Right cardiac atrium (tissue), 5 donors: ENCODE results near the gene MAGEB4. TPM values are rescaled to one million over a fixed set of nuclear protein-coding genes. Genes with fewer than 3 reads are reported as not detected.
"Not testable (repeated sequence)": the region's sequence is repeated elsewhere in the genome, so short reads cannot be mapped to it uniquely, and the experiment has no call there.

ENCODE experiments used
- ATAC-seq, 2 donors: fragments of 200-7000 bp; cut with Tn5 transposase; one replicate each; pipeline versions ENCODE4 v1.8.0 to v1.9.1; 2020; ENCODE audit warnings: moderate library complexity in 2 of 2, mild to moderate bottlenecking in 1 of 2
- DNase-seq, 3 donors: peaks; one replicate each; pipeline ENCODE4 v3.0.0-alpha.2; 2020
- H3K27ac ChIP-seq: one replicate; pipeline ENCODE4 v1.5.1; 2013; ENCODE audit warnings: mild to moderate bottlenecking, low read length, control low read depth, moderate library complexity
- H3K27me3 ChIP-seq: one replicate; pipeline ENCODE4 v1.6.1; 2013; ENCODE audit not compliant: control insufficient read depth, insufficient read depth
- H3K4me1 ChIP-seq: one replicate; pipeline ENCODE4 v1.6.1; 2013; ENCODE audit warnings: low read length; ENCODE audit not compliant: control insufficient read depth, insufficient read depth
- H3K4me3 ChIP-seq: one replicate; pipeline ENCODE4 v1.5.1; 2013; ENCODE audit warnings: low read length, control low read depth
- H3K9me3 ChIP-seq: one replicate; pipeline ENCODE4 v1.6.1; 2013; ENCODE audit warnings: low read length; ENCODE audit not compliant: control insufficient read depth
- WGBS: extraction: QIAGEN DNeasy Blood & Tissue Kit; methylation state at CpG from one replicate; pipeline ENCODE4 v1.1.7; 2013; 5-methylcytosine and 5-hydroxymethylcytosine counted together
- intact Hi-C, 4 donors: fragments of 100-400 bp; cut with DNase I; formaldehyde crosslinking; loops; one replicate each; pipeline versions ENCODE4 v1.11.0 to v1.14.0; 2022 to 2023
- long read RNA-seq, 4 donors: library from polyadenylated mRNA; unstranded; transcript quantifications; one replicate each; pipeline ENCODE4 v2.0.0, GENCODE V29; 2020 to 2021
- polyA plus RNA-seq: library from polyadenylated mRNA; stranded (reverse); fragments of 200-250 nt; gene quantifications from one replicate; pipeline ENCODE4 v1.2.3, GENCODE V29; 2013
- total RNA-seq, 4 donors: library from RNA; stranded (reverse); fragmentation: NEBNext Ultra II Directional; extraction: Animal tissue kit (Norgen Biotek cat#: 25700); gene quantifications; one replicate each; pipeline ENCODE4 v1.2.1, GENCODE V29; 2021
- donor health status: healthy with polysubstance abuse.
- donor health status: DM: no; HTN: yes; CAD: no.
- donor health status: DM: no; HTN: no; CAD: no.
- donor health status: DM: no; HTN: yes; CAD: no; lungs with severe emphysema.
- donor health status: DM: yes; HTN: yes; CAD: no.

MAGEB4 gene
- not detected for total RNA-seq
- polyA plus RNA-seq, result not detected
- long read RNA-seq, donor 1, result 0 reads
- long read RNA-seq, donor 2, result 0 reads
- long read RNA-seq, donor 3, result 0 reads
- long read RNA-seq, donor 4, result 0 reads

- no peak for ATAC-seq
- no peak within 1 kb of the TSS for H3K27ac ChIP-seq
- H3K27me3 ChIP-seq, result no peaks in the 10 kb centered on the region
- H3K4me1 ChIP-seq, result no peaks in the 10 kb centered on the region
- DNase-seq, result no peak
- H3K4me3 ChIP-seq, result no peak within 1 kb of the TSS
- intact Hi-C loops, result no loop called here
- 91% methylated on average over 10 of the region's 10 CpGs for WGBS
- no peaks in the 10 kb centered on the region for H3K9me3 ChIP-seq
These were observed at the start of gene MAGEB4 for GRCh38 chrX:30241724-30242415. Gene MAGEB4 (plus strand): TSS chrX:30242000. CDS start chrX:30242136, 136 bp downstream.

GRCh38 chrX:30193910-30194309, 47.9 kb upstream of the MAGEB4 start:
- DNase-seq, H3K4me3 ChIP-seq, ATAC-seq, H3K27me3 ChIP-seq, intact Hi-C loops, H3K27ac ChIP-seq, H3K9me3 ChIP-seq, H3K4me1 ChIP-seq: not testable (repeated sequence)
- 61% methylated on average over 6 of the region's 6 CpGs for WGBS

- Histone ChIP-seq H3K9me3 (no peaks in the 10 kb centered on the region), H3K4me1 (no peaks in the 10 kb centered on the region), H3K27me3 (no peaks in the 10 kb centered on the region), H3K4me3 (no peak overlapping the region), H3K27ac (no peak overlapping the region)
- DNase-seq (no peak), ATAC-seq (no peak)
- WGBS, result 16% methylated on average over 1 of the region's 1 CpG
- intact Hi-C loops, result no loop called here
These were observed 45.5 kb upstream of the MAGEB4 start for GRCh38 chrX:30196322-30196721.

- intact Hi-C loops, result no loop called here
- ATAC-seq (no peak), DNase-seq (no peak)
- no peak overlapping the region for H3K27ac ChIP-seq
- H3K4me3 ChIP-seq, result no peak overlapping the region
- no peaks in the 10 kb centered on the region for H3K9me3 ChIP-seq
- no peaks in the 10 kb centered on the region for H3K4me1 ChIP-seq
- no peaks in the 10 kb centered on the region for H3K27me3 ChIP-seq
- WGBS, result 70% methylated on average over 2 of the region's 2 CpGs
These were observed 29.6 kb upstream of the MAGEB4 start for GRCh38 chrX:30212172-30212571.

- Histone ChIP-seq H3K4me1 (no peaks in the 10 kb centered on the region), H3K27me3 (no peaks in the 10 kb centered on the region), H3K9me3 (no peaks in the 10 kb centered on the region), H3K4me3 (no peak within 1 kb of the TSS), H3K27ac (no peak within 1 kb of the TSS)
- DNase-seq (no peak), ATAC-seq (no peak)
- intact Hi-C loops, result no loop called here
- 93% methylated on average over 29 of the region's 29 CpGs for WGBS
These were observed 26.4 kb upstream of the MAGEB4 start, which contains the start of gene MAGEB2 for GRCh38 chrX:30215357-30215843. Gene MAGEB2 (plus strand): TSS chrX:30215563. CDS start chrX:30218581, 3,018 bp downstream.

GRCh38 chrX:30217465-30217864, 24.3 kb upstream of the MAGEB4 start:
- Histone ChIP-seq H3K4me1 (no peaks in the 10 kb centered on the region), H3K4me3 (no peak overlapping the region), H3K27me3 (no peaks in the 10 kb centered on the region), H3K27ac (no peak overlapping the region), H3K9me3 (no peaks in the 10 kb centered on the region)
- 70% methylated on average over 1 of the region's 1 CpG for WGBS
- intact Hi-C loops, result no loop called here
- ATAC-seq, result no peak
- DNase-seq, result no peak

GRCh38 chrX:30219372-30219771, 22.4 kb upstream of the MAGEB4 start:
- H3K4me3 ChIP-seq, result no peak overlapping the region
- intact Hi-C loops, result no loop called here

GRCh38 chrX:30220661-30221060, 21.1 kb upstream of the MAGEB4 start:
- H3K27me3 ChIP-seq, result no peaks in the 10 kb centered on the region
- H3K9me3 ChIP-seq, result no peaks in the 10 kb centered on the region
- no peak for ATAC-seq
- H3K27ac ChIP-seq, result no peak overlapping the region
- no peak for DNase-seq
- 51% methylated on average over 5 of the region's 5 CpGs for WGBS
- no peaks in the 10 kb centered on the region for H3K4me1 ChIP-seq
- H3K4me3 ChIP-seq, result no peak overlapping the region
- intact Hi-C loops, result no loop called here

More at GRCh38 chrX:30219372-30219771, 22.4 kb upstream of the MAGEB4 start:
- 82% methylated on average over 4 of the region's 4 CpGs for WGBS
- Histone ChIP-seq H3K9me3 (no peaks in the 10 kb centered on the region), H3K27ac (no peak overlapping the region), H3K27me3 (no peaks in the 10 kb centered on the region), H3K4me1 (no peaks in the 10 kb centered on the region)
- DNase-seq (no peak), ATAC-seq (no peak)

GRCh38 chrX:30224536-30224935, 17.3 kb upstream of the MAGEB4 start:
- Histone ChIP-seq H3K4me3 (no peak overlapping the region), H3K4me1 (no peaks in the 10 kb centered on the region), H3K27ac (no peak overlapping the region), H3K9me3 (no peaks in the 10 kb centered on the region), H3K27me3 (no peaks in the 10 kb centered on the region)
- intact Hi-C loops, result no loop called here
- ATAC-seq (no peak), DNase-seq (no peak)
- WGBS, result 15% methylated on average over 2 of the region's 2 CpGs

- ATAC-seq (no peak), DNase-seq (no peak)
These were observed 13.3 kb upstream of the MAGEB4 start for GRCh38 chrX:30228526-30228925.

GRCh38 chrX:30230395-30230794, 11.4 kb upstream of the MAGEB4 start, which contains the start of gene MAGEB3:
Gene MAGEB3 (plus strand): TSS chrX:30230657. CDS start chrX:30235925, 5,268 bp downstream.
- intact Hi-C loops, result no loop called here
- 74% methylated on average over 4 of the region's 4 CpGs for WGBS
- H3K9me3 ChIP-seq, result no peaks in the 10 kb centered on the region

More at GRCh38 chrX:30228526-30228925, 13.3 kb upstream of the MAGEB4 start:
- H3K27me3 ChIP-seq, result no peaks in the 10 kb centered on the region
- intact Hi-C loops, result no loop called here
- H3K4me1 ChIP-seq, result no peaks in the 10 kb centered on the region
- WGBS, result 30% methylated on average over 1 of the region's 1 CpG
- no peak overlapping the region for H3K27ac ChIP-seq
- H3K9me3 ChIP-seq, result no peaks in the 10 kb centered on the region
- H3K4me3 ChIP-seq, result no peak overlapping the region

More at GRCh38 chrX:30230395-30230794, 11.4 kb upstream of the MAGEB4 start, which contains the start of gene MAGEB3:
- Histone ChIP-seq H3K27me3 (no peaks in the 10 kb centered on the region), H3K27ac (no peak within 1 kb of the TSS), H3K4me3 (no peak within 1 kb of the TSS), H3K4me1 (no peaks in the 10 kb centered on the region)
- ATAC-seq (no peak), DNase-seq (no peak)
